SHP77 treated with DMSO at 0.1 percent for 48 hours (cell line): ENCODE data around the gene CUL1.

ENCODE experiments used
- DNase-seq: peaks from one replicate; lab custom pipeline; 2025; lab: John Stamatoyannopoulos, UW

The CUL1 gene

DNA sequence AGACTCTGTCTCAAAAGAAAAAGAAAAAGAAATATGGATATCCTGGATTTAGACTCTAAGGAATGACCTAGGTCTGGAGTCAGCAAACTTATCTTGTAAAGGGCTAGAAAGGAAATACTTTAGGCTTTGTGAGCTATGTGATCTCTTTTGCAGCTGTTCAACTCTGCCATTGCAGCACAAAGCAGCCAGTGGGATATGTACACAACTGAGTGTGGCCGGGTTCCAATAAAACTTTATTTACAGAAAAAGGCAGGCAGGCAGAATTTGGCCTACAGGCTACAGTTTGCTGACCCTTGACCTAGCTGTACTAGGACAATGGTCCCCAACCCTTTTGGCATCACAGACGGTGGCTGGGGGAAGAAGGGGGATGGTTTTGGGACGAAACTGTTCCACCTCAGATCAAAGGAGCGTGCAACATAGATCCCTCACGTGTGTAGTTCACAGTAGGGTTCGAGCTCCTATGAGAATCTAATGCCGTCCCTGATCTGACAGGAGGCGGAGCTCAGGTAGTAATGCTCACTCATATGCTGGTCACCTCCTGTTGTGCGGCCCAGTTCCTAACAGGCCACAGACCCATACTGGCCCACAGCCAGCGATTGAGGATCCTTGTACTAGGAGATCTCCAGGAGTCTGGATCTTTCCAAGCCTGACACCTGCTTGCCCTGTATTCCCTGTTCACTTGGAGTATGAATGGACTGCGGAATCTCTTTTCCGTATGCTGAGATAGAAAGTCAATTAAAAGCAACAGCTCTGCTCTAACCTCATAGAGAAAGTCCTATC, 63.0 kb downstream of the CUL1 start:
- DNase-seq: no peak

DNA sequence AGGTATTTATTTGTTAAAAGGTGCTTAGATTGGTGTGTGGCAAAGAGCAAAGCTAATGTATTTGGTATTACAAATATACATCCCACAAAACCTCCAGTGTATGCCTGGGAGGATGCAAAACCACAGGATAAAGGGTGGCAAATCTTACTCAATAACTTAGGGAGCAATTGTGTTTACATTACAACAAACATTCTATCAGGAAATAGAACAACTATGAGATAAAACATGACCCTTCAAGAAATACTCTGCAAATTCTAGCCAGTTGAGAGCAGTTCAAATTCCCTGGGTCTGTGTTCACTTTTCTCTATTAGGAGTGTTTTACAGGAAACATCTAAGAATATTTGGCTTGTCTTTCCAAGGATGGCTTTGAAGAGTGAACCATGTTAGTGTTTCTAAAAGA, 64.9 kb downstream of the CUL1 start:
- no peak for DNase-seq

DNA sequence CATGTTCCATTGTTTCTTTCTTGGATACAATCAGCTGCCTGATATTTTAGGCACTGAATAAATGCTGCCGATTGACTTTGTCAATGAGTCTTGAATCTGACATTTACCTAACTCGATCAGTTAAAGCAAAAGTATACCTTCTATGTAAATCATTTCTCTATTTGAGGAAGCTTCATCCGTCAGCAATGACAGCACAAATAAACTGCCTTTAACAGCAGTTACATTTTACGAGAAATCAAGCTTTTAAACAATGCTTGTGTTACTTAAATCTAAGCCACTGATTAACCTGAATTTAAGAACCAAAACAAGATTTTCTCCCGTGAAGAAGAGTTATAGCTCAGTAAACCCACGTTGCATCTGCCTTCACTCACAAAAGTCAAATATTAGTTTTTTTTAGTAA, 71.3 kb downstream of the CUL1 start:
- DNase-seq: no peak

DNA sequence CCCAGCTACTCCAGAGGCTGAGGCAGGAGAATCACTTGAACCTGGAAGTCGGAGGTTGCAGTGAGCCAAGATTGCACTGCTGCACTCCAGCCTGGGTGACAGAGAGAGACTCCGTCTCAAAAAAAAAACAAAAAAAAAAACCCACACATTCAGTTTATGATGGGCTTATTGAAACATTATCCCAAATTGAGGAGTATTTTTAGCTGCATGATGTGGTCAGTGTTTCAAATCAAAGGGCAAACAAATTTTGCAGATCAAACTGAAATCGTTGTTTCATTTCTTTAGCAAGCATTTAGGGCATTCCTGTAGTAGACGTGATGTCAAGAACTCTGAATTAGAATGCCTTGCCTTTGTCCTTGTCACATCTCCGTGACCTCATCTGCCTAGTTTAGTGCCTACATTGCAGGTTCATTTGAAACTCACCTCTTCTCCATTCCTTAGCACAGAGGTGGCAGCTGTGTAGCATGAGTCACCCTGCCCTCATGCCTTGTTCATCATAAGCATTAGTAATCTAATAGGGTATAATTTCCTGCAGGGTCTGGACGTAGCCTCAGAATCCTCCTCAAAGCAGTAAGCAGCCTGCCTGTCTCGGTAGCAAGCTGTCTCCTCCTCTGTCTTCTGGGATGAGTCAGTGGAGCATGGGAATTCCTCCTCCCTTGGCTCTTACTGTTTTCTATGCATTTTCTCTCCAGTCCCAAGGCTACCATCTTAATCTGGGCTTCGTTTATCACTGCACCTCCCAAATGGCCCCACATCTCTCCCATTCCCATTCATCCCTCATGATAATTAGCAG, 73.8 kb downstream of the CUL1 start:
- DNase-seq: no peak

DNA sequence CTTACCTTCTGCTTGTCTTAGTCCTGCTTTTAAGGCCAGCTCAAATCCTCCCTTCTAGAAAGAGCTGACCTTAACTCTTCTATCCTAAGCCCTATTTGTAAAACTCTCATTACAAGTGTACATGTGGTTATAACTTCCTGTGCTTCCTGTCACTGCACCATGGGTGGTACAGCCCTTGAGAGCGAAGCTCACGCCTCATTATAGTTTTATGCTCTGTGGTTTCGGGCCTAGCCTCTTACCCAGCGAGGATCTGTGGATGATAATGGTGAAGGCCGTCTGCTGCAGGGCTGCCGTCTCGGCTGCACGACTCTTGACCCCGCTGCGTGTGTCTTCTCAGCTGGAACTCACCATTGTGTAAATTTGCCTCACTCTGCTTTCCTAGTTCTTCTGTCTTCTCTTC, 74.6 kb downstream of the CUL1 start:
- DNase-seq: no peak

DNA sequence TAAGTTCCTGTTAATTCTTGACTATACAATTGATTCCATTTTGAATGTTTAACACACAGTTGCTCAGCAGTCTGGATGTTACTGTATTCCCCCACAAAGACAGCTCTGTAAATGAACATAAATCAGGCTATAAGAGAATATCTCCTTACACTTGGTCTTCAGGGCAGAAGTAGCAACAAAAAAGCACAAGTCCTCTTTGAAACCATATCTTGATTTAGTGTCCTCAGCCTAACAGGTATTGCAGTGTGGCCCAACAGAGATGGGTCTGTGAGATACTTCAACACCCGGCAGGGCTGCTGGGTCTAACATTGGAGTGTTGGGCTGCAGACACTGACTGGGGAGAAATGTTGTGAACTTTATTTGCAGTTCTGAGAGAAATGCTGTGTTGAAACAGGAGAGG, 75.8 kb downstream of the CUL1 start:
- DNase-seq: no peak

DNA sequence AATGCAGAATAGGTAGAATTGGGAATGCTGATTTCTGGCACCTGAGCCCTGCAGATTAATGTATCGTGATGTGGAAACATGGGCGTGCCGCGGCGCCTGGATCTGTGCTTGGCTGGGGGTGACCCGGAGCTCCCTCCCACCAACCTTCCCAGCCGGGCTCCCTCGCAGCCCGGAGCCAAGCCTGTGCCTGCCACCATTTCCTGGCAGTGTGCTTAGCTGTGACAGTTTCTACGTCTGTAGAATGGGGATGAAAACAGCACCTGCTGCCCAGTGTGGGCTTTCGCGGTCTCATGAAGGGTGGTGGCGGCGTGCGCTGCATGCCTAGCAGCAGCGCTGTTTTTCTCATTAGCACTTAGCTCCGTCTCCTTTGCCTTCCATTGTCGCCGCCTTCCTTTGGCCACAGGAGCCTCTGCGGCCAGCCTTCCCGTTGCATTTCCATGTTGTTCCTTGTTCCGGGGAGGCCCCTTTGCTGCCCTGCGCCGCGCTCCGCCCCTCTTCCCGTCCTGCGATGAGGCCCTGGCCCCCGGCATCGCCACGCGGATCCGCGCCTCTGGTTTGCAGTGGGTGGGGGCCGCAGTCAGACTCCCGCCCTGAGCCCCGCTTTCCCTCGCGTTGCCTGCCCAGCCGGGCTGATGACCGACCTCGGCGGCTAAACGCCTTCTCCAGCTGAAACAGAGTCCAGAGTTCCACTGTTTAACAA, 84.2 kb downstream of the CUL1 start:
- no peak for DNase-seq

DNA sequence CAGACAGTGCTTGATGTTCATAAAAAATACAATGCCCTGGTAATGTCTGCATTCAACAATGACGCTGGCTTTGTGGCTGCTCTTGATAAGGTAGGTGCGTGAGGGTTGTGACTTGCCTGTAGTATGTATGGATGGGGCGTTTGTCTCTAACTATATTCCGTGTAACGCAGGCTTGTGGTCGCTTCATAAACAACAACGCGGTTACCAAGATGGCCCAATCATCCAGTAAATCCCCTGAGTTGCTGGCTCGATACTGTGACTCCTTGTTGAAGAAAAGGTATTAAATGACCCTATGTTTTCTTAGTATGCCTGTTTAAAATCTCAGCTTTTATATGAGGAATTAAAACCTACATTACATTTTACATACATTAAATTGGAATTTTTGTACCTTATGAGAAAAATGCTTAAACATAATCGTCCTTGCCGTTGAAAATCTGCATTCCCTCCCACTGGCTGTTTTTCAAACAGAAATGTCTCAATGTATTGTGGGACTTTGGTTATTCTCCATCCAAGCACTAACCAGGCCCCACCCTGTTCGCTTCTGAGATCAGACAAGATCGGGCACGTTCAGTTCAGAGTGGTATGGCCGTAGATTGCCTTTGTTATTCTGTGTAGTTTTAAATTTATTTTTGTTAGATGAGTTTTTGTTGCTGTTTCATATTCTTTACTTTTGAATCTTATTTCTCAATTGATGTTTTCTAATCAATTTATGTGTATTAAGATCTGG, 85.3 kb downstream of the CUL1 start:
- DNase-seq: no peak

DNA sequence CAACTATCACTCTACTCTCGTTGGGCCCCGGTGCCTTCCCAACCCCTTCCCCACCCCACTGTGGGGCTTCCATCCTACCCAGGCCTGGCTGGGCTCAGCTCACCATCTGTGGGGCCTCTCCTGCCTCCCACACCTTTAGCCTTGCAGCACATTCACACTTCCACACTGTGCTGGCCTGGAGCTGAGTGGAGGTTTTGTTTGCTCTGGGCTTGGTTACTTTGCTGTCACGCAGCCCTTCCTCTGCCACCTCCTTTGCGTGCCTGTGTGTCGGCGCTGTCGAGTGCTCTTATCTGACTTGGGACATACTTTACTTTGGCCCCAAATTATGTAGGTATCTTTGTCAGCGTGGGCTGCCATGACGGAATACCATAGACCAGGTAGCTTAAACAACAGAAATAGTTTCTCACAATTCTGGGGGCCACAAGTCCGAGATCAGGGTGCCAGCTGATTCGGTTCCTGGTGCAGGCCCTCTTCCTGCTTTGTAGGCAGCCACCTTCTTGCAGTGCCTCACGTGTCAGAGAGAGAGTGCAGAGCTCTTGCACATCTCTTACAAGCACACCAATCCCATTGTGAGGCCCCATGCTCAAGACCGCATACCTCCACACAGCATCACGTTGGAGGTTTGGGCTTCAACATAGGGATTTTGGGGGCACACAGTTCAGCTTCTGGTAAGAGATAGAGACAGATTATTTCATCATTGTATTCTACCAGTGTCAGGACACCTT, 89.0 kb downstream of the CUL1 start:
- no peak for DNase-seq

DNA sequence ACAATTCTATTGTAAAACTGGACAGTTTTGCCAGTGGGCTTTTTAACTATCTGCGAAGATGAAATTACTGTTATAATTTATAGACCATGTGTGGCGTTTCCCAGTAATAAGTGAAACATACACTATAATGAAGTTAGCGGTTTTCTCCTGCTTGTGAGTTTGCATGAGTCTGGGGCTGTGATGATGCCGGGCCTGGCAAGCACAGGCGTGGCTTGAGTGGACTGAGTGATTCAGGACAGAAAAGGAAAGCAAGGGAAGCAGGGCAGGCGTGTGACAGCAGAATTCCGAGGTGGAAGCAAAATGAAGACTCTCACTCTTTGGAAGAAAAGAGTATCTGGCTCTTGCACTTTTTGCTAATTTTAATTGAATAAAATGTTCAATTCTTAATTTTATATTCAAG, 90.5 kb downstream of the CUL1 start:
- no peak for DNase-seq

DNA sequence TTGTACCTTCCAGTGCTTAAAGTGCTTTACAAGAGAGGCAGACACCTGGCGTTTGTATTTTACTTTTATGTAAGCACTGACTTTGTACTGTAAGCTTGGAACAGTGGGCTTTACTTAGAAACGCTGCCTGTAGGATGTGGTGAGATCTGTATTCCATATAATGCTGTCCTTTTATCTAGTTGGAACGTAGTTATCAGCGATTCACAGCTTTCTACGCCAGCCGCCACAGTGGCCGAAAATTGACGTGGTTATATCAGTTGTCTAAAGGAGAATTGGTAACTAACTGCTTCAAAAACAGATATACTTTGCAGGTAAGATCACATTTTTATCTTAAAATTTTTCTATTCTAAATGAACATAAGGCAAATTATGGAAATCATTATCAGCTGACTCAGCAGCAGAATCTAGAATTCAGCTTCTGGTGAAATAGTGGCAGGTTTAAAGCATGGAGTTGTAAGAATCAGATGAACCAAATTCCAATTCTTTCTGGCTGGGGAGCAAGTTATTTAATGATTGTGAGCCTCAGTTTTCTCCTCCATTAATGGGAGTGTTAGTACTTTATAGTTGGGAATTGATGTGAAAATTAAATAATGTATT, 91.5 kb downstream of the CUL1 start:
- DNase-seq: no peak

DNA sequence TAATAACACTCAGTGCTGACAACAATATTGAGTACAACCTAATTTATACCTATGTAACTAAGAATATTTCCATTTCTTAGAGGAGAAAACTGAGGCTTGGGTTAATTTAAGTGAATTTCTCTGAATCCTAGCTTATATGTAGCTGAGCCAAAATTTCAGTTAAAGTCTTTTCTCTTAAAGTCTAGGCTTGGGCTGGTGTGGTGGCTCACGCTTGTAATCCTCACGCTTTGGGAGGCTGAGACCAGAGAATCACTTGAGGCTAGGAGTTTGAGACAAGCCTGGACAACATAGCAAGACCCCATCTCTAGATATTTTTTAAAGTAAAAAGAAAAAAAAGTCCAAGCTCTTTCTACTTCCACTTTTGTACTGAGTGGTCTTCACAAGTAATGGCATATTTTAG, 92.1 kb downstream of the CUL1 start:
- DNase-seq: no peak

DNA sequence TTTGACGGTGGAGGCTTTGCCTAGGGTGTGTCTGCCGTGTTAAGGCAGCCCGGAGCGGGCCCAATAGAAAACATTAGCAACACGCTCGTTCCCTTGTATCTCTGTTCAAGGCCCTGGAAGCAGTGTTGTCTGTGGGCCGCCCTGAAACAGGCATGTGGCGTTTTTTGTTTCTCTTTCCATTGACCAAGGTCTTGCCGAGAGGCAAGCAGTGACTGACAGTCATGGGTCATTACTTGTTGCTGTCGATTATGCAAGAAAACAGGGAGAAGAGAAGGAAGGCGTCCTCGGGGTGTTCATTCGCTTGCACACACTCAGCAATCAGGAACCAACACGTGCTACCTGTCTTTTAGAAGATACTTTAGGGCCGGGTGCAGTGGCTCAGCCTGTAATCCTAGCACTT, 92.8 kb downstream of the CUL1 start:
- DNase-seq: no peak

DNA sequence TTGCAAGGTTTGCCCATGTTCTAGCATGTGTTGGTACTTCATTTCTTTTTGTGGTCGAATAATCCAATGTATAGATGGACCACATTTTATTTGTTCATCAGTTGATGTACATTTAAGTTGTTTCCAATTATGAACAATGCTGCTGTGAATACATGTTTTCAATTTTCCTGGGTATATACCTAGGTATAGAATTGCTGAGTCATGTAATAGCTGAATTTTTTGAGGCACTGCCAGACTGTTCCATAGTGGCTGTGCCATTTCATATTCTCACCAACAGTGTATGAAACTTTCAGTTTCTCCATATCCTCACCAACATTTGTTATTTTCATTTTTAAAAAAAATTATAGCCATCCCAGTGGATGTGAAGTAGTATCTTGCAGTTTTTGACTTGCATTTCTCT, 94.9 kb downstream of the CUL1 start:
- no peak for DNase-seq

DNA sequence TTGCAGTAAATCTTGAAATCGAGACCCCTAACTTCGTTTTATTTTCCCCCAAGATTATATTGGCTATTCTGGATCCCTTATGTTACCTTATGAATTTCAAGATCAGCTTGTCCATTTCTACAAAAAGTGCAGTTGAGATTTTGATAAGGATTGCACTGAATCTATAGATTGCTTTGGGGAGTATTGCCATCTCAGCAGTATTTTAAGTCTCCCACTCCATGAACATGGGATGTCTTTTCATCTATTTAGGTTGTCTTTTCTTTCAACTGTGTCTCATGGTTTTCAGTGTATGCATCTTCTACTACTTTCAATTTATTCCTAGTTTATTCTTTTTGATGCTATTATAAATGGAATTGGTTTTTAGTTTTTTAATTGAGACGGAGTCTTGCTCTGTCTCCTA, 95.8 kb downstream of the CUL1 start:
- no peak for DNase-seq

DNA sequence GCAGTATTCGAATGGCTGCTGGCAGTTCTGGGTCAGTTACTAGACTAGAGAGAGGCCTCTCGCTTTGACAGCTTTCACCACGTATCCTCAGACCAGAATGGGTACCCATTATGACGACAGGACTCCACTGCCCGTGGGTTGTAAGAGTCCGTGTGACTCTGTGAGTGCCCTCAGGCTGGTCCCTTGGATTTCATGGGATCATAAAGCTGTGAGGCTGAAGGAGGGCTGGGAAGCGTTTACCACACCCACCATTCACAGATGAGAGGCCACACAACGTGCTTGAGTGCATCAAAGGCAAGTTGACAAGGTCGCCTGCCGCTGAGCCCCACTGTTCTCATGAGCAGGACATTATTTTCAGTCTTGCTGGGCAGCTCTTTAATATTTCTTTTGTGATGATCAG, 98.1 kb downstream of the CUL1 start:
- DNase-seq: no peak

DNA sequence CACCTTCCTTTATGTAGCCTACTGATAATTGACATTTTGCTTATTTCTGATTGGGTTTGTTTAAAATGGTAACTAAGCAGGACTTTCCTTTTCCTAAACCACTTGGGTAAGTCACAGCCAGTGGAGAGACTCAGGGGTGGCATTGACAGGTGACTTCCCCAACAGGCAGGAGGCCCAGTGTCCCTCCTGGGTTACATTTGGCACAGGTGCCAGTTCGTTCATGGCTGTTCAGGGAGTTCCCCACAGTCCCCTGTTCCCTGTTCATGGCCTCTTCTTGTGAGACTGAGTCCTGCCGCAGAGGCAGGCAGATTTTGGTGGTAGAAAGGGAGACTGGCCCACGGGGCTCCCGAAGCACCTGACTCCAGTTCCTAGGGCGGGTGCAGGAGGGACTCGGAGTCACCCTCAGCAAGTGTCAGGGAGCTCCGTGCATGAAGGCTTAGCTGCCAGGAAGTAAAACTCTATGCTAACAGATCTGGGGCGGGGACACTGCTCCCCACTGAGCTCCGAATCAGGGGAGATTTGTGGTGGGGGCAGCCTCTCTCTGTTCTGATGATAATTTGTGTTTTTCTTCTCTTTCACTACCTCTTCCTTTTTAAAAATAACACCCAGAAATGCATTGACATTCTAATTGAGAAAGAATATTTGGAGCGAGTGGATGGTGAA, 101.3 kb downstream of the CUL1 start:
- DNase-seq: no peak

DNA sequence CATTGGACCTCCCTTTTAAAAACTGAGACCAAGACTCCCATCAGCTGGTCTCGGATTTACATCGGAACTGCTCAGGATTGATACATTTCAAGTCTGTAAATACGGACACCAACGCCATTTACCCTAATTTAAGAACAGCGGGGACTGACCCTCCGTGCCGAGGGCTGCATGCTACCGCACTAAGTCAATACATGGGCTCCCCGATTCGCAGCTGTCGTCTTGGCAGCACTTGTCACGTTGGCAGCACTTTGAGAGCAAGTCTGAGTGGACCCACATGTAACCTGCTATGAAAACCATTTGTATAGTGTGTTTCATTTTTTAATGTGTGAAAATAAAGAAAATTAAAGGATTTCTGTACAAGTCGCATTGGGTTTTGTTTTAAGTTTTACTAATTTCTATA, 102.0 kb downstream of the CUL1 start:
- DNase-seq: no peak

DNA sequence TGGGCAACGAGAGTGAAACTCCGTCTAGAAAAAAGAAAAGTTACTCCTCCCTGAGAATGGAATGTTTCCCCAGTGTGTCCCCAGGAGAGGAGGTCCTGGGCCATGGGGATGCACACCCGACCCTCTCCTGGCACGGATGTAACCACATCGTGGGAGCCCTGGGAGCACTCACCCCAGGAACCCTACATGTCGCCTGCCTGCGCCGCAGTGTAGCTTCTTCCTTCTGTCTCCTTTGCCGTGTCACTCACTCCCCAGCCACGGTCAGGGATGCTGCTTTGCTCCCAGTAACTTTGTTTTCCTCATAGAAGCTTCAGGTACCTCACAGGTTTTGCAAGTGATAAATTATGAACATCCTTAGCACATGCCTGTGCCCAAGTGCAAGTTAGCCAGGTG, 103.4 kb downstream of the CUL1 start:
- DNase-seq: no peak

DNA sequence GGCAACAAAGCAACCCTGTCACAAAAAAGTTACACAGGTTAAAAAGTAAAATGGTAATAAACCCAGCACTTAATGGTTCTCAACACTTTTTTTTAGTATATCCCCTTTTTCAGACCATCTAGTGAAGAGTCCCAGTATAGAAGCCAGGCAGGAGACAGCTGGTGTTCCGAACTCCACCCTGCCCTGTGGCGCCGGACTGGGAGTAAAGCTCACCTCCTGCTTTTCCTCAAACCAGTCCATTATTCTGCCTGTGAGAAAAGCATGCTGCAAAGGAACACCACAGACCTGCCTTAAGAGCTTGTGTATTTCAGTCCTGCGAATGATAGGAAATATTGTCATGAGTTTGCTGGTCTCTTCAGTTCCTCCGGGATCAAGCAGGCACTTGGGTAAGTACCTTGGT, 104.4 kb downstream of the CUL1 start:
- no peak for DNase-seq
